Prostate gland (tissue), 2 donors: Measurements from ENCODE around the gene BMP2.

Experiments
- CTCF ChIP-seq, 4 experiments: fragments of 200-600 bp in 2 of 4; fragments of 450-650 bp in 2 of 4; sonication (generic) in 2 of 4; IDR thresholded peaks; 1 replicate in 3 of 4; 2 replicates in 1 of 4; pipeline ENCODE4 v1.5.1; 2016 to 2019; ENCODE audit warnings: antibody characterized with exemption in 4 of 4, mild to moderate bottlenecking in 2 of 4, moderate library complexity in 2 of 4
- POLR2A ChIP-seq: fragments of 450-650 bp; IDR thresholded peaks from one replicate; pipeline ENCODE4 v1.6.1; 2016; ENCODE audit warnings: antibody characterized with exemption, mild to moderate bottlenecking
- POLR2AphosphoS5 ChIP-seq: sonication (generic); formaldehyde crosslinking; IDR thresholded peaks from one replicate; pipeline ENCODE4 v1.6.1; 2017; ENCODE audit warnings: antibody characterized with exemption

DNA sequence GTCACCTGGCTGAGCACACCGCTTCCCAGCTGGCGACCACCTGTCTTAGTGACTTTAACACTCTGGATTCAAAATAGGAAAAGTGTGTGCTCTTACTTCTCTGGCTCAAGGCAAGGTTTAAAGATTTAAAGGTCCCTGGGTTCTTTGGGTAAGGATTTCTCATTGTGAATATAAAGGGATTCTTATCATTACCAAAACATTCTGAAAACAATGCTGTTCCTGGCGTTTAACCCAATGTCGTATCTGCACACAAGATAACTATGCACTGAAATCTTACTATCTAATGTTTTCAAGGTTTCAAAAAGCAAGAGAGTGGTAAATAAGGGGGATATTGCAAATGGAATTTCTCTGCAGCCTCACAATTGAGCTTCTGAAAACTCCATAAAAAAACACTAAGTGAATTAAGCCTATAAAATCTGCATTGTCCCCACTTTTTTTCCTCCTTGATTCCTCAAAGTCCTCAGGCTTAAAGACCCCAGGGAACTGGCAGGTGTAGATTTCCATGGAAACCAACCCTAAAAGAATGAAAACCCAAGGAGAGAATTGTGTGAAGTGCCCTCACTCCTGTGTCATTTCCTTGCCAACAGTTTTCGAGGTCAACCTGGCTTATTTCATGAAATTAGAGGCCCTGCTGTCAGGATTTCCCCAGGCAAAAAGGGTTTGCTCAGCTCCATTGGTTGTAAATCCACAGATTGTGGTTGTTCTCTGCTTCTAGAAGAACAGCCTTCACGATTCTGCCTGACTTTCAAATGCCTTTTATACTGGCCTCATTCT is 44.0 kb downstream of the BMP2 start:
- TF ChIP-seq CTCF (IDR thresholded peaks at IDR 0.05): no peak
- no peak for TF ChIP-seq POLR2AphosphoS5
- TF ChIP-seq POLR2A: no peak
